RWPE1 (cell line): ENCODE data around the gene TMEM88.

Experiments used
- CTCF ChIA-PET: fragments of 350-600 bp; sonication (Branson Sonifier 250); formaldehyde crosslinking; extraction: SDS; loops from one replicate; lab custom pipeline; 2021; lab: Yijun Ruan, JAX
- POLR2A ChIA-PET: fragments of 400-600 bp; formaldehyde crosslinking; extraction: SDS; loops from one replicate; lab custom pipeline; 2020; ENCODE audit warnings: antibody characterized with exemption; ENCODE audit not compliant: low non-redundant PET; lab: Yijun Ruan, JAX
- DNase-seq: peaks from one replicate; pipeline ENCODE4 v3.0.0; 2012; ENCODE audit warnings: low spot score
- H3K27ac ChIP-seq: fragments of 450-650 bp; 2 replicates; pipeline ENCODE4 v1.5.1; 2017
- CTCF ChIP-seq: fragments of 450-650 bp; conservative IDR thresholded peaks from 2 replicates; pipeline ENCODE4 v1.5.1; 2017; ENCODE audit warnings: low read depth, mild to moderate bottlenecking

Gene TMEM88

GRCh38 chr17:7822126-7822525 lies 32.7 kb upstream of the TMEM88 start:
- no peak for DNase-seq
- CTCF ChIA-PET, result interaction anchor here (0.6 to 2.6 kb wide), 5 partner anchors 11 to 167 kb away, joined by 4 to 10 read pairs (median 8); partner anchors contain the start of gene KDM6B
- no peak overlapping the region for H3K27ac ChIP-seq
- TF ChIP-seq CTCF, result no peak
- POLR2A ChIA-PET, result no interaction called here

- POLR2A ChIA-PET, result no interaction called here
- TF ChIP-seq CTCF, result no peak
- no peak for DNase-seq
- no peak overlapping the region for H3K27ac ChIP-seq
- CTCF ChIA-PET, result interaction anchor here (0.7 to 1.9 kb wide), 2 partner anchors 10 to 1449 kb away, joined by 3 to 10 read pairs; partner anchors contain the start of gene KDM6B
Observed at GRCh38 chr17:7823581-7824001, 31.3 kb upstream of the TMEM88 start.

GRCh38 chr17:7824021-7824924 lies 30.6 kb upstream of the TMEM88 start:
- ChIA-PET POLR2A (interaction anchor here (0.9 kb wide), 1 partner anchor 20 kb away, joined by 4 read pairs; no protein-coding TSS in a partner anchor), CTCF (interaction anchor here (0.6 to 1.9 kb wide), 5 partner anchors 9 to 1450 kb away, joined by 3 to 10 read pairs (median 7); partner anchors contain the start of gene KDM6B)

GRCh38 chr17:7825206-7825990 lies 29.5 kb upstream of the TMEM88 start:
- no peak for TF ChIP-seq CTCF
- H3K27ac ChIP-seq, result peak overlapping the region; percentile 38; the same call in 1 of the 2 replicates
- POLR2A ChIA-PET, result interaction anchor here (0.9 kb wide), 1 partner anchor 19 kb away, joined by 4 read pairs; no protein-coding TSS in a partner anchor
- DNase-seq, result no peak
- CTCF ChIA-PET, result interaction anchor here (0.6 to 1.2 kb wide), 5 partner anchors 9 to 82 kb away, joined by 3 to 7 read pairs (median 5); no protein-coding TSS in a partner anchor

More at GRCh38 chr17:7824021-7824924, 30.6 kb upstream of the TMEM88 start:
- no peak overlapping the region for H3K27ac ChIP-seq
- DNase-seq, result no peak
- TF ChIP-seq CTCF, result no peak

GRCh38 chr17:7830616-7831015 lies 24.2 kb upstream of the TMEM88 start:
- POLR2A ChIA-PET, result no interaction called here
- CTCF ChIA-PET, result interaction anchor here (1.3 kb wide), 1 partner anchor 87 kb away, joined by 3 read pairs; no protein-coding TSS in a partner anchor
- TF ChIP-seq CTCF, result no peak
- H3K27ac ChIP-seq, result no peak overlapping the region
- no peak for DNase-seq

GRCh38 chr17:7831233-7831632 lies 23.6 kb upstream of the TMEM88 start:
- ChIA-PET POLR2A (no interaction called here), CTCF (interaction anchor here (0.6 kb wide), 1 partner anchor 10 kb away, joined by 4 read pairs; no protein-coding TSS in a partner anchor)
- H3K27ac ChIP-seq, result no peak overlapping the region
- TF ChIP-seq CTCF, result no peak
- no peak for DNase-seq
